ENCODE measurements around the gene NRP2.

NRP2 gene

GRCh38 chr2:205712508-205712907 is 30.2 kb downstream of the NRP2 start:
- no peaks in the 10 kb centered on the region for H4K20me1 ChIP-seq (ENCODE audit: control insufficient read depth, insufficient read depth, low read depth, low read length)
- H3K4me1 ChIP-seq (ENCODE audit: control insufficient read depth, low read length): peaks cover 54% of the 10 kb centered on the region
- H3K9me2 ChIP-seq (replicated peaks; ENCODE audit: control insufficient read depth, low read length): no peaks in the 10 kb centered on the region
- H3K4me2 ChIP-seq (ENCODE audit: low read length): no peak overlapping the region
- no peaks in the 10 kb centered on the region for H3F3A ChIP-seq (ENCODE audit: control insufficient read depth, insufficient read depth)
- TF ChIP-seq, protein P1, sequence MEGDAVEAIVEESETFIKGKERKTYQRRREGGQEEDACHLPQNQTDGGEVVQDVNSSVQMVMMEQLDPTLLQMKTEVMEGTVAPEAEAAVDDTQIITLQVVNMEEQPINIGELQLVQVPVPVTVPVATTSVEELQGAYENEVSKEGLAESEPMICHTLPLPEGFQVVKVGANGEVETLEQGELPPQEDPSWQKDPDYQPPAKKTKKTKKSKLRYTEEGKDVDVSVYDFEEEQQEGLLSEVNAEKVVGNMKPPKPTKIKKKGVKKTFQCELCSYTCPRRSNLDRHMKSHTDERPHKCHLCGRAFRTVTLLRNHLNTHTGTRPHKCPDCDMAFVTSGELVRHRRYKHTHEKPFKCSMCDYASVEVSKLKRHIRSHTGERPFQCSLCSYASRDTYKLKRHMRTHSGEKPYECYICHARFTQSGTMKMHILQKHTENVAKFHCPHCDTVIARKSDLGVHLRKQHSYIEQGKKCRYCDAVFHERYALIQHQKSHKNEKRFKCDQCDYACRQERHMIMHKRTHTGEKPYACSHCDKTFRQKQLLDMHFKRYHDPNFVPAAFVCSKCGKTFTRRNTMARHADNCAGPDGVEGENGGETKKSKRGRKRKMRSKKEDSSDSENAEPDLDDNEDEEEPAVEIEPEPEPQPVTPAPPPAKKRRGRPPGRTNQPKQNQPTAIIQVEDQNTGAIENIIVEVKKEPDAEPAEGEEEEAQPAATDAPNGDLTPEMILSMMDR (IDR thresholded peaks at IDR 0.05; ENCODE audit: low read depth, low read length, poor library complexity, severe bottlenecking): no peak
- no peak for TF ChIP-seq EZH2phosphoT487 (IDR thresholded peaks at IDR 0.05; ENCODE audit: borderline replicate concordance, low read length)
- H3K27ac ChIP-seq (ENCODE audit: low read depth, low read length): no peak overlapping the region
- no peaks in the 10 kb centered on the region for H3K36me3 ChIP-seq (ENCODE audit: control insufficient read depth, low read length)
- no peaks in the 10 kb centered on the region for H3K27me3 ChIP-seq (ENCODE audit: control insufficient read depth, low read length)
- H3K79me2 ChIP-seq (ENCODE audit: control insufficient read depth, low read length): no peaks in the 10 kb centered on the region
- no peak overlapping the region for H3K4me3 ChIP-seq (ENCODE audit: low read length)
- H3K9me3 ChIP-seq (ENCODE audit: control insufficient read depth, insufficient read depth, low read length): no peaks in the 10 kb centered on the region

- H3K9me2 ChIP-seq (replicated peaks; ENCODE audit: control insufficient read depth, low read length): no peaks in the 10 kb centered on the region
- H3K79me2 ChIP-seq (ENCODE audit: control insufficient read depth, low read length): no peaks in the 10 kb centered on the region
- H4K20me1 ChIP-seq (ENCODE audit: control insufficient read depth, insufficient read depth, low read depth, low read length): no peaks in the 10 kb centered on the region
- no peak overlapping the region for H3K27ac ChIP-seq (ENCODE audit: low read depth, low read length)
- H3K36me3 ChIP-seq (ENCODE audit: control insufficient read depth, low read length): no peaks in the 10 kb centered on the region
- H3K9me3 ChIP-seq (ENCODE audit: control insufficient read depth, insufficient read depth, low read length): no peaks in the 10 kb centered on the region
- TF ChIP-seq, protein P1 (IDR thresholded peaks at IDR 0.05; ENCODE audit: low read depth, low read length, poor library complexity, severe bottlenecking): no peak
- TF ChIP-seq EZH2phosphoT487 (IDR thresholded peaks at IDR 0.05; ENCODE audit: borderline replicate concordance, low read length): no peak
- no peak overlapping the region for H3K4me3 ChIP-seq (ENCODE audit: low read length)
- no peaks in the 10 kb centered on the region for H3K27me3 ChIP-seq (ENCODE audit: control insufficient read depth, low read length)
- no peaks in the 10 kb centered on the region for H3F3A ChIP-seq (ENCODE audit: control insufficient read depth, insufficient read depth)
- peaks cover 54% of the 10 kb centered on the region for H3K4me1 ChIP-seq (ENCODE audit: control insufficient read depth, low read length)
- H3K4me2 ChIP-seq (ENCODE audit: low read length): no peak overlapping the region
Measured at GRCh38 chr2:205713086-205713485, 30.8 kb downstream of the NRP2 start.

DNA sequence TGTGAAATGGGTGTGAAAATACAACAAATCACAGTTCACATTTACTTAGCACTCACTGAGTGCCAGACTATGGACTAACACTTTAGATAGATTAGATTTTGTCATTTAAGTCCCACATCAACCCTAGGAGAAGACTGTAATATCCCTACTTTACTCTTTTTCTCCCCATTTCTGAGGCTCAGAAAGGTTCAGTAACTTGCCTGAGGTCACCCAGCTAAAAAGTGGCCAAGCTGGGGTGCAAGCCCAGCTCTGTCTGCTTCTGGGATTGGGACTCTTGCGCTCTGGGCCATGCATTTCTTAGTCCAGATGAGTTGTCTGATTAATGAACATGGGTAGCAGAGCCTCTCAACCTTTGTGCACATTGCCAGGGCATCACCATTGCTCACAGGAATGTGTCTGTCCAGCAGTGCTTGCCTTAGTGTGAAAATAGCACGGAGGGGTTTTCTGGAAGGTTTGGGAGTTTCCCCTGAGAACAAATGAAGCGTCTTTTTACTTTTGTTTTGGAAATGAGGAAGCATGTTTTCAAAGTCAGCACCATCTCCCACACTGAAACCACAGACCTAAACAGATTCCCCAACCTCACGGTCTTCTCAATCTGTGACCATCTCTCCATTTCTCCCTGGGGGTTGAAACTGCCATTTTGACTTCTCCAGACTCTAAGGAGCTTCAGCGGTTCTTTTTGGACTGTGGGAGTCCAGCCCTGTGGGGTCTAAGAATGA is 31.9 kb downstream of the NRP2 start:
- TF ChIP-seq, protein P1 (IDR thresholded peaks at IDR 0.05; ENCODE audit: low read depth, low read length, poor library complexity, severe bottlenecking): no peak
- no peak for TF ChIP-seq EZH2phosphoT487 (IDR thresholded peaks at IDR 0.05; ENCODE audit: borderline replicate concordance, low read length)
- H3K27ac ChIP-seq (ENCODE audit: low read depth, low read length): no peak overlapping the region
- no peaks in the 10 kb centered on the region for H3K36me3 ChIP-seq (ENCODE audit: control insufficient read depth, low read length)
- no peaks in the 10 kb centered on the region for H3K79me2 ChIP-seq (ENCODE audit: control insufficient read depth, low read length)
- peaks cover 43% of the 10 kb centered on the region for H3K4me1 ChIP-seq (ENCODE audit: control insufficient read depth, low read length)
- H3K9me3 ChIP-seq (ENCODE audit: control insufficient read depth, insufficient read depth, low read length): no peaks in the 10 kb centered on the region
- H3F3A ChIP-seq (ENCODE audit: control insufficient read depth, insufficient read depth): no peaks in the 10 kb centered on the region
- H3K4me3 ChIP-seq (ENCODE audit: low read length): peak overlapping the region; percentile 24
- no peaks in the 10 kb centered on the region for H3K9me2 ChIP-seq (replicated peaks; ENCODE audit: control insufficient read depth, low read length)
- no peaks in the 10 kb centered on the region for H3K27me3 ChIP-seq (ENCODE audit: control insufficient read depth, low read length)
- no peaks in the 10 kb centered on the region for H4K20me1 ChIP-seq (ENCODE audit: control insufficient read depth, insufficient read depth, low read depth, low read length)
- peak overlapping the region; percentile 51 for H3K4me2 ChIP-seq (ENCODE audit: low read length)

Data from DOHH2 (cell line).